Neuronal stem cell (in vitro differentiated cells): Measurements from ENCODE around the gene S100A11.

Experiments used
- DNase-seq: peaks from one replicate; pipeline ENCODE4 v3.0.0-alpha.2; 2013; ENCODE audit warnings: low spot score
- H2AFZ ChIP-seq: one replicate; pipeline ENCODE4 v1.6.1; 2013; ENCODE audit warnings: mild to moderate bottlenecking, low read length, inconsistent platforms
- H2AK5ac ChIP-seq: 2 replicates; pipeline ENCODE4 v1.6.1; 2013; ENCODE audit warnings: low read depth, mild to moderate bottlenecking, inconsistent platforms, low read length, moderate library complexity, mixed read lengths
- H2BK120ac ChIP-seq: 2 replicates; pipeline ENCODE4 v1.6.1; 2013; ENCODE audit warnings: low read depth, mild to moderate bottlenecking, inconsistent platforms, low read length, moderate library complexity, mixed read lengths
- H2BK12ac ChIP-seq: one replicate; pipeline ENCODE4 v1.6.1; 2013; ENCODE audit warnings: low read length, inconsistent platforms
- H2BK15ac ChIP-seq: 2 replicates; pipeline ENCODE4 v1.6.1; 2013; ENCODE audit warnings: mild to moderate bottlenecking, low read length, inconsistent platforms, mixed read lengths
- H2BK5ac ChIP-seq: one replicate; pipeline ENCODE4 v1.6.1; 2013; ENCODE audit warnings: inconsistent platforms, mild to moderate bottlenecking, low read length, moderate library complexity
- H3K14ac ChIP-seq: one replicate; pipeline ENCODE4 v1.6.1; 2013; ENCODE audit warnings: low read length, inconsistent platforms
- H3K18ac ChIP-seq: 2 replicates; pipeline ENCODE4 v1.6.1; 2013; ENCODE audit warnings: low read length, inconsistent platforms
- H3K23ac ChIP-seq: 2 replicates; pipeline ENCODE4 v1.6.1; 2013; ENCODE audit warnings: low read depth, mild to moderate bottlenecking, mixed read lengths, low read length, inconsistent platforms; ENCODE audit not compliant: poor library complexity
- H3K27ac ChIP-seq: replicated peaks from 3 replicates; pipeline ENCODE4 v1.5.1; 2013; ENCODE audit warnings: low read length, inconsistent platforms
- H3K27me3 ChIP-seq, 3 experiments: 2 replicates each; pipeline ENCODE4 v1.6.1; 2013; ENCODE audit warnings: low read length in 3 of 3, mild to moderate bottlenecking in 2 of 3, inconsistent platforms in 1 of 3, low read depth in 1 of 3, mixed read lengths in 1 of 3, moderate library complexity in 1 of 3; ENCODE audit not compliant: control insufficient read depth in 3 of 3, insufficient read depth in 3 of 3
- H3K36me3 ChIP-seq, 2 donors: replicated peaks in 1 of 2; 2 replicates each; pipeline ENCODE4 v1.6.1; 2013; ENCODE audit warnings: low read length in 2 of 2; ENCODE audit not compliant: control insufficient read depth in 2 of 2, insufficient read depth in 2 of 2
- H3K4ac ChIP-seq: 2 replicates; pipeline ENCODE4 v1.6.1; 2013; ENCODE audit warnings: inconsistent platforms, mild to moderate bottlenecking, low read length, moderate library complexity
- H3K4me1 ChIP-seq, 2 donors: 1 replicate in 1 of 2; 2 replicates in 1 of 2; pipeline ENCODE4 v1.6.1; 2013; ENCODE audit warnings: low read length in 2 of 2, low read depth in 1 of 2; ENCODE audit not compliant: control insufficient read depth in 2 of 2, insufficient read depth in 1 of 2
- H3K4me2 ChIP-seq: one replicate; pipeline ENCODE4 v1.6.1; 2013; ENCODE audit warnings: mild to moderate bottlenecking, low read length, inconsistent platforms; ENCODE audit not compliant: insufficient read depth, poor library complexity, severe bottlenecking
- H3K4me3 ChIP-seq, 2 donors: 2 replicates each; pipeline ENCODE4 v1.5.1; 2013; ENCODE audit warnings: low read length in 2 of 2, mild to moderate bottlenecking in 2 of 2, inconsistent platforms in 1 of 2, moderate library complexity in 1 of 2
- H3K79me1 ChIP-seq: one replicate; pipeline ENCODE4 v1.6.1; 2013; ENCODE audit warnings: low read depth, mild to moderate bottlenecking, inconsistent platforms, low read length, moderate library complexity
- H3K9ac ChIP-seq: one replicate; pipeline ENCODE4 v1.6.1; 2013; ENCODE audit warnings: mild to moderate bottlenecking, low read depth, low read length, inconsistent platforms; ENCODE audit not compliant: poor library complexity
- H3K9me3 ChIP-seq, 2 donors: replicated peaks in 1 of 2; 2 replicates each; pipeline versions ENCODE3 to v1.6.1; 2013; ENCODE audit warnings: low read length in 2 of 2, mild to moderate bottlenecking in 2 of 2, inconsistent platforms in 1 of 2, low read depth in 1 of 2, mixed read lengths in 1 of 2, moderate library complexity in 1 of 2; ENCODE audit not compliant: control insufficient read depth in 2 of 2, insufficient read depth in 1 of 2
- H4K8ac ChIP-seq: one replicate; pipeline ENCODE4 v1.6.1; 2013; ENCODE audit warnings: low read depth, mild to moderate bottlenecking, inconsistent platforms, low read length, moderate library complexity
- H4K91ac ChIP-seq: one replicate; pipeline ENCODE4 v1.6.1; 2013; ENCODE audit warnings: low read length, low read depth, mild to moderate bottlenecking, inconsistent platforms; ENCODE audit not compliant: poor library complexity
- WGBS, 2 donors: extraction: QIAGEN DNeasy Blood & Tissue Kit; methylation state at CpG; one replicate each; pipeline ENCODE4 v1.1.7; 2013; ENCODE audit warnings: missing lambda C conversion rate in 2 of 2, mixed read lengths in 1 of 2; ENCODE audit not compliant: insufficient read length in 2 of 2, insufficient replicate concordance in 1 of 2; ENCODE audit errors: extremely low coverage in 2 of 2; 5-methylcytosine and 5-hydroxymethylcytosine counted together

The S100A11 gene

GRCh38 chr1:152078831-152079441 is 42.1 kb upstream of the S100A11 start:
- Histone ChIP-seq H2BK12ac (no peak overlapping the region), H3K14ac (no peak overlapping the region), H3K4me1 (no peaks in the 10 kb centered on the region), H3K27ac (no peak overlapping the region), H2AFZ (no peak overlapping the region), H4K91ac (no peak overlapping the region), H2BK15ac (no peak overlapping the region), H3K18ac (no peak overlapping the region), H3K9ac (no peak overlapping the region), H4K8ac (no peak overlapping the region), H2BK120ac (no peak overlapping the region), H2BK5ac (no peak overlapping the region), H3K4ac (no peak overlapping the region), H3K36me3 (no peaks in the 10 kb centered on the region), H3K27me3 (peaks cover 0 to 7% (median 0%) of the 10 kb centered on the region in 3 experiments), H3K4me3 (no peak overlapping the region), H3K9me3 (no peaks in the 10 kb centered on the region), H3K4me2 (no peak overlapping the region), H3K79me1 (no peaks in the 10 kb centered on the region), H3K23ac (no peak overlapping the region), H2AK5ac (no peak overlapping the region)
- no peak for DNase-seq
- WGBS, 2 donors = no CpG with 5 or more reads among the region's 24 CpGs

GRCh38 chr1:152072311-152072710 is 35.5 kb upstream of the S100A11 start:
- Histone ChIP-seq H3K4me2 (no peak overlapping the region), H4K8ac (no peak overlapping the region), H3K4me1 (no peaks in the 10 kb centered on the region), H2AFZ (no peak overlapping the region), H3K27ac (no peak overlapping the region), H2BK120ac (no peak overlapping the region), H3K9ac (no peak overlapping the region), H2BK12ac (no peak overlapping the region), H3K36me3 (no peaks in the 10 kb centered on the region), H3K18ac (no peak overlapping the region), H3K4me3 (no peak overlapping the region), H2AK5ac (no peak overlapping the region), H3K23ac (no peak overlapping the region), H2BK5ac (no peak overlapping the region), H3K4ac (no peak overlapping the region), H3K27me3 (peaks cover 0 to 30% (median 0%) of the 10 kb centered on the region in 3 experiments), H3K14ac (no peak overlapping the region), H3K9me3 (no peaks in the 10 kb centered on the region), H4K91ac (no peak overlapping the region), H3K79me1 (no peaks in the 10 kb centered on the region), H2BK15ac (no peak overlapping the region)
- no CpG with 5 or more reads among the region's 3 CpGs for WGBS, 2 donors
- DNase-seq = no peak

GRCh38 chr1:152071123-152071522 is 34.3 kb upstream of the S100A11 start:
- Histone ChIP-seq H3K27me3 (peaks cover 0 to 29% (median 0%) of the 10 kb centered on the region in 3 experiments), H2BK15ac (no peak overlapping the region), H3K9ac (no peak overlapping the region), H3K27ac (no peak overlapping the region), H4K91ac (no peak overlapping the region), H2BK120ac (no peak overlapping the region), H2BK5ac (no peak overlapping the region), H2BK12ac (no peak overlapping the region), H3K4me1 (no peaks in the 10 kb centered on the region), H4K8ac (no peak overlapping the region), H2AK5ac (no peak overlapping the region), H3K4ac (no peak overlapping the region), H3K14ac (no peak overlapping the region), H3K4me3 (no peak overlapping the region), H3K36me3 (no peaks in the 10 kb centered on the region), H3K18ac (no peak overlapping the region), H3K4me2 (no peak overlapping the region), H3K23ac (no peak overlapping the region), H2AFZ (no peak overlapping the region), H3K9me3 (no peaks in the 10 kb centered on the region), H3K79me1 (no peaks in the 10 kb centered on the region)
- no CpG with 5 or more reads among the region's 3 CpGs for WGBS, 2 donors
- DNase-seq = no peak

GRCh38 chr1:152067929-152068328 is 31.1 kb upstream of the S100A11 start:
- Histone ChIP-seq H4K91ac (no peak overlapping the region), H3K14ac (no peak overlapping the region), H3K18ac (no peak overlapping the region), H2BK120ac (no peak overlapping the region), H2BK5ac (no peak overlapping the region), H3K9me3 (no peaks in the 10 kb centered on the region), H3K4ac (no peak overlapping the region), H3K4me2 (no peak overlapping the region), H3K23ac (no peak overlapping the region), H4K8ac (no peak overlapping the region), H3K4me1 (no peaks in the 10 kb centered on the region), H3K79me1 (no peaks in the 10 kb centered on the region), H2AK5ac (no peak overlapping the region), H3K4me3 (no peak overlapping the region), H3K27ac (no peak overlapping the region), H2AFZ (no peak overlapping the region), H3K36me3 (no peaks in the 10 kb centered on the region), H2BK12ac (no peak overlapping the region), H3K27me3 (peaks cover 0 to 22% (median 0%) of the 10 kb centered on the region in 3 experiments), H3K9ac (no peak overlapping the region), H2BK15ac (no peak overlapping the region)
- no peak for DNase-seq
- WGBS, 2 donors = no CpG with 5 or more reads among the region's 1 CpG
